GM12865 (cell line): ENCODE measurements around the gene KRT80.

Source experiments
- DNase-seq: peaks from one replicate; pipeline ENCODE4 v3.0.0; 2010; ENCODE audit warnings: low read depth
- H3K4me3 ChIP-seq: 2 replicates; pipeline ENCODE4 v1.5.1; 2011; ENCODE audit warnings: mild to moderate bottlenecking, low read depth, low read length, control low read depth
- CTCF ChIP-seq: IDR thresholded peaks from 2 replicates; pipeline ENCODE4 v1.5.1; 2011; ENCODE audit warnings: low read length, control low read depth, low read depth, inconsistent platforms; ENCODE audit not compliant: insufficient read depth; ENCODE audit errors: missing control alignments

Gene KRT80

DNA sequence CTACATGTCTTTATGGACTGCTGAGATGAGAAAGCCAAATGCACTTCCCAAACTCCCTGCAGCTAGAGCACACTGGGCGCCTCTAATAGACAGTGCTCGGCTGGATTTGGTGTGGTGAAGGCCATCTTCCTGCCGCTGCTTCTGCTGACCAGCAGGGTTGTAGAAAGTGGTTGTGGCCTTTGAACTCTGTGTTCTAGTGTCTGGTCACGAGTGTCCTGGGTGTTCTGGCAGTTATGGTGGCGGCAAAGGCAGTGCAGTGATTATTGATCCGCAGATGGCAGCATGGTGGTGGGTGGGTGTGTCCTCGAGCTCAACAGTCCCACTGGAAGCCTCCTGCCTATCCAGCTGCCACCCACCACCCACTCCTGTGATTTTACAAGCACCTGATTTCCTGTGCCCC, 68.9 kb downstream of the KRT80 start:
- DNase-seq, result no peak
- no peak for TF ChIP-seq CTCF
- no peak overlapping the region for H3K4me3 ChIP-seq

DNA sequence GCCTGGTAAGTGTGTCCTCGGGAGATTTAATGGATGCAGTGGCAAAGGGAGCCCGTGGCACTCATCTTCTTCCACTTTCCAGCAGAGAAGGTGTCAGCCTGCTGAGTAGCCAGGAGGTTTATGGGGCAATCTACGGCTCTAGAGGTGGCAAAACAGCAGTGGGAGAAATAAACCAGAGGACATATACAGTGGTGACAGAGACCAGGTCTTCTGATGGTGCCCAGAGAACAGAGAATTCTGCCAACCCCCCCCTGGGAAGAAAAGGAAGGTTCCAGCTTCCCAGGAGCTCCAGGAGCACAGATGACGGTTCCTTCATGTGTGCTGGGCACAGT, 69.3 kb downstream of the KRT80 start:
- DNase-seq, result no peak
- no peak overlapping the region for H3K4me3 ChIP-seq
- TF ChIP-seq CTCF, result no peak

DNA sequence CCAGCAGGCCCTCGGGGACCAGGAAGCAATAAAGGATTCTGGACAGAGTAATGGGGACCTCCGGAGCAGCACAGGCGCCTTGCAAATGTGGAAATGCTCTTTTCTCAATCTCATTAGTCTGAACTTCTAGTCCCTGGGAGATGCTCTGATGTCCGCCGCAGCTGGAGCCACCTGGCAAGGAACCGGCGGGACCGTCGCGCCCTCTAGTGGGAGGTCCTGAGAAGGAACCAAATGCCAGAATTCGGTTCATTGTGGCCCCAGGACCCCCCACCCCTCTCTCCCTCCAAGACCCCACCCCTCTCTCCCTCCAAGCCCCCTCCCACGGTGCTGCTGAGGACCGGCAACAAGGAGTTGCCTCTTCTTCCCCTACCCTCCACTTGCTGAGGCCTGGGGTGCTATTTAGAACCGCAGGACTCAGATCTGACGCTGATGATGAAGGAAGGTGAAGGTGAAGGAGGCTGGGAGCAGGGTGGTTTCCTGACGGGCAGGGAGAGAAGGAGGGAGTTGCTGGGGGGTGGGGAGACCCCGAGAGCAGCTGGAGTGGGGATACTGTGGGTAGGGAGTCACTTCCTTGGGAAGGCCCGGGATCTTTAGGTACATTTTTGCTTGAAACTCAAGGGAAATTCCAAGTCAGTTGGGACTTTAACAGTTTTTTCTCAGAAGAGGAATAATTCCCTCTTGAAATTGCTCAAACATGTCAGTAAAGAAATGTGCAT, 69.8 kb downstream of the KRT80 start:
- H3K4me3 ChIP-seq, result no peak overlapping the region
- TF ChIP-seq CTCF, result peak; percentile 87
- DNase-seq, result peak; percentile 86

- no peak for DNase-seq
- no peak for TF ChIP-seq CTCF
- H3K4me3 ChIP-seq, result no peak overlapping the region
Observed at GRCh38 chr12:52120951-52121823, 70.6 kb downstream of the KRT80 start.

DNA sequence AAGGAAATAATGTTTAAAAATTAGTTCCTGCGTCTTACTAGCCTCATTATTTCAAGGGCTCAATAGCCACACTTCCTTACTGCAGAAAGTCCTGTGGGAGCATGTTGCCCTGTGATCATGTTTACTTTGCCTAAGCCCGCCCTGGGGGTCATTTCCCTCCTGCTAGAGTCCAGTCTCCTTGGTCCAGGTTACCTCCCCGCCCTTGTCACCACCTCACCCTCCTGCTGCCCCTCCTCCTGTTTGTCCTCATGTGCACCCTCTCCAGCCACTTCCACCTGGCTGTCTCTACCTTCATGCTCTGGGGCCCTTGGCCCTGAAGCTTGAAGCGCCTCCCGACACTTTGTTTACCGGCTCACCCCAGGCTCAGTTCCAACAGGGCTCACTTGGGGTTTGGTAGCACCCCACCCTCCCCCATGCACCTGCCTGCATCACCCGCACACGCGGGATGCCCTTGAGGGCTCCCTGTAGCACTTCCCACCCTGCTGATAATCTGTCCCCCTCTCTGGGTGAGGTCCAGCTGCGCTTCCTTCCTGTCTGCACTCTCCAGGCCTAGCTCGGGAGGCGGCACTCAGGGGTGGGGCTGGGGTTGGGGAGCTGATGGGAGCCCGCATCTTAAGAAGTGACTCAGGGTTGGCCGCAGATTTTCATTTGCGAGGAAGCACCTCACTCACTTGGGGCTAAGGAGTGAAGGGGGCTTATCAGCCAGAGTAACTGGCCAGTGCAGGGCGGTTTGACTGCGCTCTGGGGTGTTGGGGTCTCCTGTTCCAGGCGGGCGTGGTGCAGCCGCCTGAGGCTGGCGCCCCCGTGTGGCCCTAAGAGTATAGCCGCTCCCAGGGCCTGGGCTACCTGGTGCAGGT, 72.2 kb downstream of the KRT80 start:
- H3K4me3 ChIP-seq, result no peak overlapping the region; the same call in 1 of the 2 replicates
- TF ChIP-seq CTCF, result peak; percentile 71
- DNase-seq, result peak; percentile 74
